K562 (cell line): ENCODE data around the gene UPK2. TPM values are rescaled to one million over a fixed set of nuclear protein-coding genes. Genes with fewer than 3 reads are reported as not detected.

Experiments used
- ATF3 ChIP-seq, 2 experiments: fragments of 450-650 bp in 1 of 2; sonication (generic) in 1 of 2; formaldehyde crosslinking in 1 of 2; IDR thresholded peaks in 1 of 2; conservative IDR thresholded peaks in 1 of 2; 2 replicates each; pipeline versions ENCODE4 v1.6.1 to v1.8.1; 2016 to 2023; ENCODE audit warnings: mild to moderate bottlenecking in 2 of 2, moderate library complexity in 2 of 2, inconsistent platforms in 1 of 2, missing genetic modification reagents in 1 of 2
- CBX3 ChIP-seq, 2 experiments: IDR thresholded peaks; 1 replicate in 1 of 2; 2 replicates in 1 of 2; pipeline ENCODE4 v1.6.1; 2012; ENCODE audit warnings: inconsistent platforms in 2 of 2, low read length in 2 of 2, borderline replicate concordance in 1 of 2, control low read depth in 1 of 2
- COPS2 ChIP-seq: fragments of 450-650 bp; conservative IDR thresholded peaks from 2 replicates; pipeline ENCODE4 v1.6.1; 2016; ENCODE audit warnings: mild to moderate bottlenecking, moderate library complexity
- DEAF1 ChIP-seq: fragments of 450-650 bp; formaldehyde crosslinking; IDR thresholded peaks from 2 replicates; pipeline ENCODE4 v1.4.0; 2020; ENCODE audit warnings: mild to moderate bottlenecking, moderate library complexity
- GATA2 ChIP-seq: sonication (generic); formaldehyde crosslinking; IDR thresholded peaks from 2 replicates; pipeline ENCODE4 v1.4.0; 2020; ENCODE audit warnings: mild to moderate bottlenecking, missing genetic modification reagents
- GTF2E2 ChIP-seq: fragments of 200-800 bp; sonication (Bioruptor generic); IDR thresholded peaks from 2 replicates; pipeline ENCODE4 v1.6.1; 2016; ENCODE audit warnings: missing genetic modification characterization, missing compliant biosample characterization
- POLR2AphosphoS5 ChIP-seq: IDR thresholded peaks from 2 replicates; pipeline ENCODE4 v1.6.1; 2011; ENCODE audit warnings: mild to moderate bottlenecking, low read depth, low read length, moderate library complexity; ENCODE audit not compliant: control insufficient read depth, insufficient read depth
- PTRF ChIP-seq: fragments of 450-650 bp; IDR thresholded peaks from 2 replicates; pipeline ENCODE4 v1.6.1; 2016; ENCODE audit warnings: mild to moderate bottlenecking, missing genetic modification characterization, missing compliant biosample characterization
- RBBP5 ChIP-seq: fragments of 200-600 bp; sonication (generic); IDR thresholded peaks from 2 replicates; pipeline ENCODE4 v1.6.1; 2012; ENCODE audit warnings: borderline replicate concordance, mild to moderate bottlenecking, low read length, control low read depth, inconsistent platforms; ENCODE audit not compliant: insufficient read depth, poor library complexity, severe bottlenecking
- RBM14 ChIP-seq: fragments of 200-400 bp; formaldehyde crosslinking; IDR thresholded peaks from 2 replicates; pipeline ENCODE4 v1.6.1; 2018; ENCODE audit warnings: low read depth, mild to moderate bottlenecking, low read length, moderate library complexity, borderline replicate concordance; ENCODE audit not compliant: insufficient read depth
- RFX1 ChIP-seq: fragments of 450-650 bp; IDR thresholded peaks from 2 replicates; pipeline ENCODE4 v1.6.1; 2016; ENCODE audit warnings: mild to moderate bottlenecking, moderate library complexity
- SREBF1 ChIP-seq: fragments of 150-350 bp; IDR thresholded peaks from 2 replicates; pipeline ENCODE4 v1.6.1; 2014; ENCODE audit warnings: antibody characterized with exemption, low read depth, low read length, borderline replicate concordance
- polyA plus RNA-seq, 8 experiments: library from polyadenylated mRNA; depleted of rRNA in 4 of 8; stranded (reverse) in 5 of 8; unstranded in 3 of 8; fragments of >200 nt; fragmentation: Nextera tagmentation in 2 of 8; fragmentation: Illumina TruSeq in 1 of 8; extraction: Ambion mirVana in 2 of 8; extraction: Trizol in 1 of 8; gene quantifications; 2 replicates each; pipeline versions ENCODE4 v1.2.1 to v1.2.3, GENCODE V29; 2011 to 2014; ENCODE audit warnings: inconsistent platforms in 1 of 8, missing spikeins in 1 of 8
- total RNA-seq, 7 experiments: library from RNA; depleted of rRNA in 6 of 7; stranded (reverse); fragments of >200 nt in 6 of 7; fragmentation: Illumina TruSeq in 2 of 7; extraction: Trizol in 2 of 7; gene quantifications; 2 replicates each; pipeline versions ENCODE4 v1.2.1 to v1.2.3, GENCODE V29; 2011 to 2021; ENCODE audit warnings: low replicate concordance in 1 of 7
- TF ChIP-seq, protein P1 (sequence below): fragments of 200-400 bp; formaldehyde crosslinking; IDR thresholded peaks from 2 replicates; pipeline ENCODE4 v1.6.1; 2017; ENCODE audit warnings: mild to moderate bottlenecking, low read depth, low read length, moderate library complexity
- TF ChIP-seq, protein P2 (sequence below): fragments of 250-450 bp; sonication (Bioruptor Pico); IDR thresholded peaks from 2 replicates; pipeline ENCODE4 v1.5.0; 2021; ENCODE audit warnings: mild to moderate bottlenecking, borderline replicate concordance

The UPK2 gene
- total and polyA plus RNA-seq, 9 of the 15 experiments (the other 6 are each of a cell fraction or from before 2014, with no cell fraction given) = not detected

GRCh38 chr11:118928101-118928869 is 27.8 kb upstream of the UPK2 start (continued):
- TF ChIP-seq, protein P1, sequence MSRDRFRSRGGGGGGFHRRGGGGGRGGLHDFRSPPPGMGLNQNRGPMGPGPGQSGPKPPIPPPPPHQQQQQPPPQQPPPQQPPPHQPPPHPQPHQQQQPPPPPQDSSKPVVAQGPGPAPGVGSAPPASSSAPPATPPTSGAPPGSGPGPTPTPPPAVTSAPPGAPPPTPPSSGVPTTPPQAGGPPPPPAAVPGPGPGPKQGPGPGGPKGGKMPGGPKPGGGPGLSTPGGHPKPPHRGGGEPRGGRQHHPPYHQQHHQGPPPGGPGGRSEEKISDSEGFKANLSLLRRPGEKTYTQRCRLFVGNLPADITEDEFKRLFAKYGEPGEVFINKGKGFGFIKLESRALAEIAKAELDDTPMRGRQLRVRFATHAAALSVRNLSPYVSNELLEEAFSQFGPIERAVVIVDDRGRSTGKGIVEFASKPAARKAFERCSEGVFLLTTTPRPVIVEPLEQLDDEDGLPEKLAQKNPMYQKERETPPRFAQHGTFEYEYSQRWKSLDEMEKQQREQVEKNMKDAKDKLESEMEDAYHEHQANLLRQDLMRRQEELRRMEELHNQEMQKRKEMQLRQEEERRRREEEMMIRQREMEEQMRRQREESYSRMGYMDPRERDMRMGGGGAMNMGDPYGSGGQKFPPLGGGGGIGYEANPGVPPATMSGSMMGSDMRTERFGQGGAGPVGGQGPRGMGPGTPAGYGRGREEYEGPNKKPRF = no peak
- no peak for TF ChIP-seq GTF2E2 (tag)
- TF ChIP-seq PTRF (tag) = no peak
- TF ChIP-seq RBBP5 = no peak
- peak; percentile 39 for TF ChIP-seq ATF3 (IDR thresholded peaks at IDR 0.05)
- peak; percentile 74; the same call in 1 of the 2 replicates for TF ChIP-seq ATF3 (CRISPR knock-in tag; conservative IDR thresholded peaks at IDR 0.05)
- TF ChIP-seq GATA2 (CRISPR knock-in tag) = no peak
- TF ChIP-seq, protein P2, sequence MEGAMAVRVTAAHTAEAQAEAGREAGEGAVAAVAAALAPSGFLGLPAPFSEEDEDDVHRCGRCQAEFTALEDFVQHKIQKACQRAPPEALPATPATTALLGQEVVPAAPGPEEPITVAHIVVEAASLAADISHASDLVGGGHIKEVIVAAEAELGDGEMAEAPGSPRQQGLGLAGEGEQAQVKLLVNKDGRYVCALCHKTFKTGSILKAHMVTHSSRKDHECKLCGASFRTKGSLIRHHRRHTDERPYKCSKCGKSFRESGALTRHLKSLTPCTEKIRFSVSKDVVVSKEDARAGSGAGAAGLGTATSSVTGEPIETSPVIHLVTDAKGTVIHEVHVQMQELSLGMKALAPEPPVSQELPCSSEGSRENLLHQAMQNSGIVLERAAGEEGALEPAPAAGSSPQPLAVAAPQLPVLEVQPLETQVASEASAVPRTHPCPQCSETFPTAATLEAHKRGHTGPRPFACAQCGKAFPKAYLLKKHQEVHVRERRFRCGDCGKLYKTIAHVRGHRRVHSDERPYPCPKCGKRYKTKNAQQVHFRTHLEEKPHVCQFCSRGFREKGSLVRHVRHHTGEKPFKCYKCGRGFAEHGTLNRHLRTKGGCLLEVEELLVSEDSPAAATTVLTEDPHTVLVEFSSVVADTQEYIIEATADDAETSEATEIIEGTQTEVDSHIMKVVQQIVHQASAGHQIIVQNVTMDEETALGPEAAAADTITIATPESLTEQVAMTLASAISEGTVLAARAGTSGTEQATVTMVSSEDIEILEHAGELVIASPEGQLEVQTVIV = no peak
- peak; percentile 40; the same call in 1 of the 2 replicates for TF ChIP-seq DEAF1 (CRISPR knock-in tag)
- no peak for TF ChIP-seq COPS2
- TF ChIP-seq POLR2AphosphoS5 = no peak
- TF ChIP-seq CBX3 (IDR thresholded peaks at IDR 0.05; ENCODE audit: borderline replicate concordance in 1 of 2, low read length in 2 of 2) = no peak
- no peak for TF ChIP-seq RBM14
- peak; percentile 84; the same call in 1 of the 2 replicates for TF ChIP-seq RFX1
- no peak for TF ChIP-seq SREBF1
